Astrocyte of the cerebellum (primary cell): ENCODE results near the gene MECP2.

Experiments
- DNase-seq: peaks from one replicate; pipeline ENCODE4 v3.0.0-alpha.2; 2011; ENCODE audit warnings: low read depth
- H3K4me3 ChIP-seq: 2 replicates; pipeline ENCODE4 v1.5.1; 2011; ENCODE audit warnings: mild to moderate bottlenecking, low read depth, low read length, moderate library complexity
- in situ Hi-C: cut with HindIII; loops from 2 replicates; pipeline ENCODE4 v1.10.0; 2017; ENCODE audit warnings: low sequenced_read_pairs
- TF ChIP-seq, protein P1 (sequence below): IDR thresholded peaks from 2 replicates; pipeline ENCODE4 v1.5.1; 2012; ENCODE audit warnings: low read length, low read depth, moderate library complexity, mild to moderate bottlenecking; ENCODE audit errors: missing control alignments

MECP2 gene

DNA sequence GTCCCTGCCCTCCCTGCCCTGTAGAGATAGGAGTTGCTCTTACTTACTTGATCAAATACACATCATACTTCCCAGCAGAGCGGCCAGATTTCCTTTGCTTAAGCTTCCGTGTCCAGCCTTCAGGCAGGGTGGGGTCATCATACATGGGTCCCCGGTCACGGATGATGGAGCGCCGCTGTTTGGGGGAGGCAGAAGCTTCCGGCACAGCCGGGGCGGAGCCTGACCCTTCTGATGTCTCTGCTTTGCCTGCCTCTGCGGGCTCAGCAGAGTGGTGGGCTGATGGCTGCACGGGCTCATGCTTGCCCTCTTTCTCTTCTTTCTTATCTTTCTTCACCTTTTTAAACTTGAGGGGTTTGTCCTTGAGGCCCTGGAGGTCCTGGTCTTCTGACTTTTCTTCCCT is 65.4 kb downstream of the MECP2 start:
- H3K4me3 ChIP-seq, result no peak overlapping the region
- no peak for DNase-seq
- in situ Hi-C loops, result no loop called here
- TF ChIP-seq, protein P1, sequence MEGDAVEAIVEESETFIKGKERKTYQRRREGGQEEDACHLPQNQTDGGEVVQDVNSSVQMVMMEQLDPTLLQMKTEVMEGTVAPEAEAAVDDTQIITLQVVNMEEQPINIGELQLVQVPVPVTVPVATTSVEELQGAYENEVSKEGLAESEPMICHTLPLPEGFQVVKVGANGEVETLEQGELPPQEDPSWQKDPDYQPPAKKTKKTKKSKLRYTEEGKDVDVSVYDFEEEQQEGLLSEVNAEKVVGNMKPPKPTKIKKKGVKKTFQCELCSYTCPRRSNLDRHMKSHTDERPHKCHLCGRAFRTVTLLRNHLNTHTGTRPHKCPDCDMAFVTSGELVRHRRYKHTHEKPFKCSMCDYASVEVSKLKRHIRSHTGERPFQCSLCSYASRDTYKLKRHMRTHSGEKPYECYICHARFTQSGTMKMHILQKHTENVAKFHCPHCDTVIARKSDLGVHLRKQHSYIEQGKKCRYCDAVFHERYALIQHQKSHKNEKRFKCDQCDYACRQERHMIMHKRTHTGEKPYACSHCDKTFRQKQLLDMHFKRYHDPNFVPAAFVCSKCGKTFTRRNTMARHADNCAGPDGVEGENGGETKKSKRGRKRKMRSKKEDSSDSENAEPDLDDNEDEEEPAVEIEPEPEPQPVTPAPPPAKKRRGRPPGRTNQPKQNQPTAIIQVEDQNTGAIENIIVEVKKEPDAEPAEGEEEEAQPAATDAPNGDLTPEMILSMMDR, result no peak

DNA sequence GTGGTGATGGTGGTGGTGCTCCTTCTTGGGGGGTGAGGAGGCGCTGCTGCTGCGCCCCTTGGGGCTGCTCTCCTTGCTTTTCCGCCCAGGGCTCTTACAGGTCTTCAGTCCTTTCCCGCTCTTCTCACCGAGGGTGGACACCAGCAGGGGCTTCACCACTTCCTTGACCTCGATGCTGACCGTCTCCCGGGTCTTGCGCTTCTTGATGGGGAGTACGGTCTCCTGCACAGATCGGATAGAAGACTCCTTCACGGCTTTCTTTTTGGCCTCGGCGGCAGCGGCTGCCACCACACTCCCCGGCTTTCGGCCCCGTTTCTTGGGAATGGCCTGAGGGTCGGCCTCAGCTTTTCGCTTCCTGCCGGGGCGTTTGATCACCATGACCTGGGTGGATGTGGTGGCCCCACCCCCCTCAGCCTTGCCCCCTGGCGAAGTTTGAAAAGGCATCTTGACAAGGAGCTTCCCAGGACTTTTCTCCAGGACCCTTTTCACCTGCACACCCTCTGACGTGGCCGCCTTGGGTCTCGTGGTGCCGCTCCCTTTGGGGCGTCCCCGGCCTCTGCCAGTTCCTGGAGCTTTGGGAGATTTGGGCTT is 66.7 kb downstream of the MECP2 start:
- no peak overlapping the region for H3K4me3 ChIP-seq
- TF ChIP-seq, protein P1, result no peak
- no peak for DNase-seq
- in situ Hi-C loops, result no loop called here

DNA sequence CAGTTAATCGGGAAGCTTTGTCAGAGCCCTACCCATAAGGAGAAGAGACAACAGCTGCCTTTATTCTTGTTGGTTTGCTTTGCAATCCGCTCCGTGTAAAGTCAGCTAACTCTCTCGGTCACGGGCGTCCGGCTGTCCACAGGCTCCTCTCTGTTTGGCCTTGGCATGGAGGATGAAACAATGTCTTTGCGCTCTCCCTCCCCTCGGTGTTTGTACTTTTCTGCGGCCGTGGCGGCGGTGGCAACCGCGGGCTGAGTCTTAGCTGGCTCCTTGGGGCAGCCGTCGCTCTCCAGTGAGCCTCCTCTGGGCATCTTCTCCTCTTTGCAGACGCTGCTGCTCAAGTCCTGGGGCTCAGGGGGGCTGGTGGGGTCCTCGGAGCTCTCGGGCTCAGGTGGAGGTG is 67.3 kb downstream of the MECP2 start:
- in situ Hi-C loops, result no loop called here
- H3K4me3 ChIP-seq, result no peak overlapping the region
- no peak for DNase-seq
- TF ChIP-seq, protein P1, result no peak

DNA sequence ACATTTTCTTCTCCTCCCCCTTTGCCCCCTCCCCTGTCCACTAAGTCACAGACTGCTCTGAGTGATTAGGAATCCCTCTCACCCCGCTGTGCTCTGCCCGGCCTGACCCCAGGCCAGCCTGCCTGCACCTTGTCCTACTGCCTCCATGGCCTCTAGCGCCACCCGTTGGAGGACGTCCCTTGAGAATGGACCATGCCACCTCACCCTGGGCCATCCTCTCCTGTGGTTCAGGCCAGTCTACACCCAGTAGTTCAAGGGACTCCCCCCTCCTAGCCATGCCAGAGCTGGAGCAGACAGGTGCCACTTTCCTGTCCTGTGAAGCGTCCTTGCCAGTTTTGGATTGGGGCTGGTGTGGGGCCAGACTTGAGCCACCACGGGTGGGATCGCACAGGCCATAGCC is 68.1 kb downstream of the MECP2 start:
- TF ChIP-seq, protein P1, result no peak
- in situ Hi-C loops, result no loop called here
- no peak for DNase-seq
- H3K4me3 ChIP-seq, result no peak overlapping the region

DNA sequence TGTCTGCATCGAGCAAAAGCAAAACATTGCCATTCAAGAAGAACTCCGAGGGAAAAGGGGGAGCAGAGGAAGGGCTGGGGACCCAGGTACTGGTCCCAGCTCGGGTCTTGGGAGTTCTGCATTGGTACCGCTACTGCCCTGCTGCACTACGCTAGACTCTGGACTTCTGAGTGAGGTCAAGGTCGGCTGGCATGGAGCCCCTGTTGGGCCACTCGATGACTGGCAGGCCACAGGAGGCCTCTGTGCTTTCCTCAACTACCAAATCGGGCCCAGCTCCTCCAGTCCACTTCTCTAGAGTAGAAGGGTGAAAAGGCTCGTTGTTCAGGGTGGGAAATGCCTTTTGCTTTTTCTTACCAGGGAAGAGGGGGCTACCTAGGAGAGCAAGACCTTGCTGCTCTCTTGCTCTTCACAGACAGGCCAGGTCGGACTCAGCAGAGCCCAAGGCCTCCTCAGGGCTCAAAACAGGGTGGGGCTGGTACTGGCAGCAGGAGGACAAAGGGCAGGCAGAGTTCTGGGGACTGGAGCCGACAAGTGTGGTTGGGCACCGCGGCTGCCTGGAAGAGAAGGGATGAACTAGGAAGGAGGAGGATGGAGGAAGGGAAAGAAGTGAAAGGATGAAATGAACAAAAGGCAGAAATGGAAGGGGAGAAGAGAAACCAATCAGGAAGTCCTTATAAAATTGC is 68.9 kb downstream of the MECP2 start:
- in situ Hi-C loops, result no loop called here
- TF ChIP-seq, protein P1, result no peak
- no peak overlapping the region for H3K4me3 ChIP-seq
- DNase-seq, result no peak

DNA sequence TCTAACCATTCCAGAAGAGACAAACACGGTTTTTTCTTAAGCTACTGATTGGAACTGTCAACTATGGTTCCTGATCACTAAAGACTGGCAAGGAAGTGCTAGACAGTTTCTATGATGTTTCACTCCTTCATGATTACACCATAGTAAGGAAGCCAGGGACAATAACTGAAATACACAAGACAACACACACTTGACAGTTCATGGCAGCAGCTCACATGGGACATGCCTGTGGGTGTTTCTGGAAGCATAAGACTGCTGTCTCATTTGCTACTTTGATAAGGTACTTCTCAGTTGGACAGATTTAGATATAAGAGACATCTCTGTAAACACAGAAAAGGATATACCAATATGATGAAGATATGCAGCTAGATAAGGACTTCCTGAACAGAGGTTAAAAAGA is 69.5 kb downstream of the MECP2 start:
- DNase-seq, result no peak
- in situ Hi-C loops, result no loop called here
- no peak overlapping the region for H3K4me3 ChIP-seq
- TF ChIP-seq, protein P1, result no peak
